GM19467 (cell line): ENCODE data around the gene DLG2.

Experiments
- ATAC-seq: cut with Tn5 transposase; IDR thresholded peaks from one replicate; pipeline ENCODE4 v1.9.1; 2021; ENCODE audit warnings: mild to moderate bottlenecking, moderate library complexity; ENCODE audit not compliant: unreplicated experiment

Gene DLG2

GRCh38 chr11:83540112-83540675, 2086.9 kb downstream of the DLG2 start:
- ATAC-seq, result no peak

GRCh38 chr11:83538286-83538685, 2088.9 kb downstream of the DLG2 start:
- no peak for ATAC-seq

DNA sequence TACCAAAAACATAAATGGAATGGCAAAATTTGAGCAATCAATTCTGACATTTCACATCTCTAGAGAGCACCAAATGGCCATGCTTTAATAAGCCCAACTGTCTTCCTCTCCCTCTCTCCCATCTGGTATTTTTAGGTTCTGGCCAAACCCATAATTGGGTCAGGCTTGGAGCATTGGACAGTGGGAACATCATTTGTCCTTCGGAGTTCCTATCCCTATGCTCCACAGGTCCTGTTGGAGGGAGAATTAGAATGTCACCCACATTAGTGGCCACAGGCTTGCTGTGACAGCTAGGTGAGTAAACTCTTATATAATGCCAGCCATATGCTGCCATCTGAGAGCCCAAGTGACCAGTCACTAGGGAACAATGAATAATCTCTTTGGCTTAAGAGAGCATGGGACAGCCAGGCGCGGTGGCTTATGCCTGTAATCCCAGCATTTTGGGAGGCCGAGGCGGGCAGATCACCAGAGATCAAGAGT, 2090.0 kb downstream of the DLG2 start:
- ATAC-seq, result no peak

DNA sequence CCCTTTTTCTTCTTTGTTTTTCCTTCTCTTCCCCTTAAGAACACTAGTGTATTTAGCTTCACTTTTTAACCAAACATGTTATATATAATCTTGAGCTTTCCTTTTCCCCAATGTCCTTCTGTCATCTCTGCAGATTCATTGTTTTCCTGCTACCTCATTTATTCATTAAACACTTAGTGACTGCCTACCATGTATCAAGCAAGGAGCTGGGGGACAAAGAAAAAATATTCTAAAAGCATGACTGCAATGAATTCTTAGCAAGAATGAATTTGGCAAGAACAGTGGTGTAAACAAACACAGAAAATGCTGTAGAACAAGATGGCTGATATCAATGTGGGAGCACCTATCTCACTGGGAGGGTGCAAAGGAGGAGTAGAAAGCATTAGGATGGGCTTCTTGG, 2094.0 kb downstream of the DLG2 start:
- ATAC-seq, result no peak

DNA sequence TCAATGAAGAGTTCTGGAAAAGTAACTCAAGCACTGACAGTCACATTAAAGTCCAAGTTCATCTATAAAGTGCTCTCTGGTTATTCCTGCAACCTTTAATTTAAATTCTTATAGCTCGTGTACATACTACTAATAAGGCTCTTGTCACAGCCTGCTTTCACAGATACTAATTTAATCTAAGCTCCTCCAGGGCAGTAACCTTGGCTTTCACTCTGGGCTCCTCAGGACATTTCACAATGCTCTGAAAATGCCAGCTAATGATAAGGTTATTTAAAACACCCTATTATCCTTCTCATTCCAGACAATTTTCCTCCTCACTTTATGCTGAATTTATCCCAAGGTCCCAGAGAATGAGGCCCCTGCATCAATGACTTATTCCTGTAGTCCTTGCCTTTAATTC, 2098.3 kb downstream of the DLG2 start:
- no peak for ATAC-seq

- no peak for ATAC-seq
These were observed 2098.9 kb downstream of the DLG2 start for GRCh38 chr11:83528225-83528624.

- ATAC-seq, result no peak
These were observed 2103.5 kb downstream of the DLG2 start for GRCh38 chr11:83523676-83524075.

DNA sequence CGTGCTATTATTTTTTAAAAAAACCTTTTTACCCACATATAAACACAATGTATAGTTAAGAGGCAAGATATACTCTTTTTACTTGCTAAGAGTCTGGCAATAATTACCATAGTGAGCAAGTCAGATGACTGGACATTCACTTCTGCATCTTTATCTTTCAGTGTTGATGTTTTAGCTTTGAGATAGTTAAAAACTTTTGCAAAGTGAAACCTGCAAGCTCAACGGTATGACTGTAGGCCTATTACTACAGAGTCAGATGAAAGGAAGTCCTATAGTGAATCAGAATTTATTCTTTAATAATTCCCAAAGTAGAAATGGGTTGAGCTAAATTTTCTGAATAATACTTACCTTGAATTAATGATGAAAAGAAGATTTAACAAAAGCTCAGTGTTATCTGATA, 2104.2 kb downstream of the DLG2 start:
- ATAC-seq, result no peak

GRCh38 chr11:83521647-83522596, 2105.2 kb downstream of the DLG2 start:
- ATAC-seq, result no peak

DNA sequence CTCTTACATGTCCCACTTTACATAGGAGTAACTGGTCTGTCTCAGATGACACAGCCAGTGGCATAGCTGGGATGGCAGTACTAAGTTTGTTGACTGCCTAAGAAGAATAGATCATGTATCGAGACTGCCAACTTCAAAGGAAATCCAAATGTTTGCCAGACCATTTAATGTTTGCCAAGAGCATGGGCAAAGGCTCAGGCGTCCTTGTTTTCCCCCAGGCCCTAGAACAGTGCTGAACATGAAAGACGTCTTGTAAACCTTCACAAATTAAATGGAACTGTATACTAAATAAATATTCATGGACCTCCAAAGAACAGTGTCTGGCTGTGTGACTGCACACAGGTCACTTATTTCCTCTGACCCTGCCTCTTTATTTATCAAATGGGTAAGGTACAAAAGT, 2106.3 kb downstream of the DLG2 start:
- ATAC-seq, result no peak

DNA sequence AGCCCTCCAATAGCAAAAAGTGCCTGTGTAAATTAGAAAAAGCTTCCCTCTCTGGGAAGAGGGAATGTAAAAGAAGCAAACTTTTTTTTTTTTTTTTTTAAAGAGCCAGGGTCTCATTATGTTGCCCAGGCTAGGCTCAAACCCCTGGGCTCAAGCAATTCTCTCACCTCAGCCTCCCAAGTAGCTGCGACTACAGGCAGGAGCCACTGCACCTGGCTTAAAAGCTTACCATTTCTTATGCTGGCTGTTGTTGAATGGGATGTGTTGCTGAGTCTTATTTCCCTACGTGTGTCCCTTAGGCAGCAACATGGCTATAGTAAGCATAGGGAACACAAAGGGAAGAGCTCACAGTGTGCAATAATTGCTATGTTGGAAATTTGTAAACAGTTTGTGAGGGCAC, 2115.5 kb downstream of the DLG2 start:
- ATAC-seq, result no peak

GRCh38 chr11:83510530-83511460, 2116.3 kb downstream of the DLG2 start:
- no peak for ATAC-seq

GRCh38 chr11:83508804-83509203, 2118.3 kb downstream of the DLG2 start:
- no peak for ATAC-seq

GRCh38 chr11:83502041-83502440, 2125.1 kb downstream of the DLG2 start:
- no peak for ATAC-seq

DNA sequence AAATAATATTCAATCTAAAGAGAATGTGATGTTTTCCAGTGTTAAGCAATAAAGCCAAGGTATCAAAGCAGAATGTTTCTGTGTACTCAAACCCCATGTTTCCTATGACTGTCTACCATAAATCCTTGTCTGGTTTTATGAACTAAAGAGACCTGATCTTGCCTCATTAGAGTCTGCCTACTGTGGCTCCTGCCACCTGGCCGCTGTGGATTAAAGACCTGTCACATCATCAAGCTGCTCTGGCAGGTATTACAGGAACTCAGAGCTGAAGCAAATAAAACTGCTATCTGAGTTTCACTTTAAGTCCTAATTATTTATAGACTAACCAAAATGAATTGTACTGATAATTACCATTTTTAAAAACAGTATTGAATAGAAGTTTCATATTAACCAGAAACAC, 2133.2 kb downstream of the DLG2 start:
- no peak for ATAC-seq

DNA sequence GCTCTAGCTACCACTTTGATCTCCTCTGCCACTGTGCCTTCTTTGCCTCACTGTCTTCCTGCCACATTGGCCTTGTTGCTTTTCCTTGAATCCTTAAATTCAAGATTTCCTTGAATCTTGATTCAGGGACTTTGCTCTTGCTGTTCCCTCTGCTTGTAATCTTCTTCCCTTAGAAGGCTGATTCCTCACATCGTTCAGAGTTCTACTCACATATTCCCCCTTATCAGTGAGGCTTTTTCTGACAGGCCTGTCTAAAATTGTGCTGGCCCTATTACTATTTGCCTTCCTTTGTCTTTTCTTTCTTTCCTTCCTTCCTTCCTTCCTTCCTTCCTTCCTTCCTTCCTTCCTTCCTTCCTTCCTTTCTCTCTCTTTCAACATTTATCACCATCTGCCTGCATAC, 2134.1 kb downstream of the DLG2 start:
- no peak for ATAC-seq

DNA sequence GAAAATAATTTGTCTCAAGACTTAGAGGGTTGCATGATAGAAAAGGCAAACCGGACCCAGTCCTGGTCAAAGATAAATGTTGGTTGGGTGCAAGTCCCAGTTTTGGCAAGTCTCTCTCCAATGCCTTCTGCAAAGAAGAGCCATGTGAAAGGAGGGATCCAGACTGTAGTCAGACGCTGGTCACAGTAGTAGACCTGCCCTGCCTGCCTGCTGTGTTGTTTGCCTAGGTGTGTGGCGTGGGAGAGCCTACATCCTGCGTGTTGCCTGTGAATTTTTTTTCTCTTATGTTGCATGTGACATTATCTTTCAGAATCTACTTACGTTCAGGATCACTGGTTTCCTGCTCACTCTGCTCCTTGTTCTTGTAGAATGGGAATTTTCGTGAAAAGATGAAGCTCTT, 2143.3 kb downstream of the DLG2 start:
- no peak for ATAC-seq

- ATAC-seq, result no peak
These were observed 2146.3 kb downstream of the DLG2 start for GRCh38 chr11:83480811-83481210.

GRCh38 chr11:83480251-83480650, 2146.9 kb downstream of the DLG2 start:
- no peak for ATAC-seq

DNA sequence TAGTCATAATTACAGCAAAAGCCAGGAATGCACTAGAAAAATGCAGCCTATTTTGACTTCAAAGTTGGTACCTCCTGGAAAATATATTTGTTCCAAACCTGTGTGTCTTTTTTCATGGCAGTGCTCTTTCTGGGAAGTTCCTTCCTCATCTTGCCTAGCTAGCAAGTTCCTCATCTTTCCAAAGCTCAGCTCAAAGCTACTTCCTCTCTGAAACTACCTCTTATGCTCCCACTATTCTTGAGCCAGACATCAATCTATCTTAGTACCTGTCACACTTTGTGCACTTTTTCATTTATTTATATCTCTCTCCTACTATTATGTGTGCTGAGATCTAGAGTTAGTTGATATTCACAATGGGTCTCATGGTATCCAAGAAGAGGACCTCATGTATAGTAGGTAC, 2149.4 kb downstream of the DLG2 start:
- no peak for ATAC-seq

DNA sequence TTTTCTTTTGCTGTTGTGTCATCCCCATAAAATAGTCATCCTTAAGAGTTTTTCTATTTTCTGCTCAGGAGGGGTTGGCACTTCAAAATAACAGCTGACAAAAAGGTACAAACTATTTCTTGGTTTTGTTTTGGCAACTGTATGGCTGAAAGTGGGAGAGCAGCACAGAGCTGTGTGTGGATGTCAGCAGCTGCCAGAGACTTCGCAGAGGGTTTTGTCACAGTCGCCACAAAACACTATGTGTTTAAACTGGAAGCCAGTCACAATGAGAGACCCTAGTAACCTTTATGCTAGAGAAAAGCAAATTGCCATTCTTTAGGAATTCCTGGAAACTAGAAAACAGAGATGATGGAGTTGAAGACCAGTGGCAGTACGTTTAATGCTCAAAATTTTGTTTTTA, 2151.4 kb downstream of the DLG2 start:
- no peak for ATAC-seq
